DMS153 treated with DMSO at 0.1 percent for 48 hours (cell line): ENCODE results near the gene CIB2.

ENCODE experiments used
- DNase-seq: peaks from one replicate; lab custom pipeline; 2025; ENCODE audit not compliant: unreplicated experiment; lab: John Stamatoyannopoulos, UW

Gene CIB2

DNA sequence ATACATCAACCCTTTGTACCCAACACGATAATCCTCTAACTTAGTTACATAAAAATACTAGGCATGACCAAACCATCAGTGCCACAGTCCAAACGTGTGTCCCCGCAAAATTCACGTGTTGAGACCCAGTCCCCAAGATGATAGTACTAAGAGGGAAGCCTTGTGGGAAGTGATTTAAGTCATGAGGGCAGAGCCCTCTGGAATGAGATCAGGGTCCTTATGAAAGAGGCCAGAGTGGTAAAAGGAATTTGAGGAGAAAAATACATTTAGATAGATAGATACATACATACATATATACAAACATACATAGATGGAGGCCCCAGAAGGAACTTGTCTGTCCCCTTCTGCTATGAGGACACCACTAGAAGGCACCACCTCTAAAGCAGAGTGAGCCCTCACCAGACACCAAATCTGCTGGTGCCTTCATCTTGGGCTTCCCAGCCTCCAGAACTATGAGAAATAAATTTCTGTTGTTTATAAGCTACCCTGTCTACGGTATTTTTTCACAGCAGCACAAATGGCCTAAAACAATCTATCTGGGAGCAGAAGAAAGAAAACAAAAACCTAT, 61.7 kb downstream of the CIB2 start:
- no peak for DNase-seq

DNA sequence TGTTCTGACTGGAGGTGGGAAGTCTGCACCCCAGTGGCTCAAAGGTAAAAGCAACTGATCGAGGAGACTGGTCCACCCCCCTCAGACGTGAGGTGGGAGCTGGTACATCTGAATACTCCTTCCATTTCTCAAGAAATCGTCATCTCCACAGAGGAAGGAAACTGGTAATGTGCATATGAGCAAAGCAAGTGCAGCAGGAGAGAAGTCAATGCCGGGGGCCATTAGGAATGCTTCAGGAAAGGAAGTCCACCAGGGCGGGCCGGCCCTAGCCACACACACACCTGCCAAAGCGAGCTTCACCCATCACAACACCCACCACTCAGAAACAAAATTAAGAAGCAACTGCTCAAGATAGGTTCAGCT, 62.2 kb downstream of the CIB2 start:
- DNase-seq, result no peak

DNA sequence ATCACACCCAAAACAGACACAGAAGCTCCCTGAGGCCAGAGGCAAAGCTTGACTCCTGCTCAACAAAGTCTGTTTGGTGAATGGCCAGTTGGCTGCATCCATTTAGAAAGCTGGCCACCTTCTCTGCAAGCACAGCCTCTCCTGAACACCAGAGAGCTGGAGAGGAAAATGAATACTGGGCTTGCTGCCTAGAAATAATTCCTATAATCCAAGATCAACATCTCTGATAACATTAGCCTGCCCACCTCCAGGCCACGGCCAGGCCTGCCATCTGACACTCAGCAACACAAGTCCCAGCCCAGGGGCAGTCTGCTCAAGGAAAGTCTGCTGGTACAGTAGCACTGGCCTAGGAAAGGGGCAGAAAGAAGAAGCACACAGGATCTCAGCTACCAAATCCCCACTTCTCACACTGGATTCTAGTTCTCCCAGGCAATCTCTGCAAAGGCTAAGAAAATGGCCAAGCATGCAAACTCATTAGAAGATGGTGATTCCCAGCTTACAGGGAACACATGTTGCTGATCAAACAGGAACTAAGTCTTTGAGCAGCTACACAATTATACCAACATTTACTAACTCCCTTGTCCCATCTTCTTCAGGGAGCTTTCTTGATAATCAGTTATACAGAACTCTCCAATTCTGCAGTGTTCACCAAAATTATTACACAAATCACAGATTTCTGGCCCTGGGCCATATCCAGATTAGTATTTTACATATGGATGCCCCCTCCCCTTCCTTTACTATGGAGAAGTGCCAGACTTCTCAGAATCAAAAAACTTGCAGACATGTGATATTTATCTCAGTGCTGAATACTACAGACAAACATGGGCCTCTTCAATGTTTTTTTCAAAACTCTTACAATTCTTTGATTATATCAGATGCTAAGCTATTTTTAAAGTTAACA, 63.7 kb downstream of the CIB2 start:
- DNase-seq, result no peak

DNA sequence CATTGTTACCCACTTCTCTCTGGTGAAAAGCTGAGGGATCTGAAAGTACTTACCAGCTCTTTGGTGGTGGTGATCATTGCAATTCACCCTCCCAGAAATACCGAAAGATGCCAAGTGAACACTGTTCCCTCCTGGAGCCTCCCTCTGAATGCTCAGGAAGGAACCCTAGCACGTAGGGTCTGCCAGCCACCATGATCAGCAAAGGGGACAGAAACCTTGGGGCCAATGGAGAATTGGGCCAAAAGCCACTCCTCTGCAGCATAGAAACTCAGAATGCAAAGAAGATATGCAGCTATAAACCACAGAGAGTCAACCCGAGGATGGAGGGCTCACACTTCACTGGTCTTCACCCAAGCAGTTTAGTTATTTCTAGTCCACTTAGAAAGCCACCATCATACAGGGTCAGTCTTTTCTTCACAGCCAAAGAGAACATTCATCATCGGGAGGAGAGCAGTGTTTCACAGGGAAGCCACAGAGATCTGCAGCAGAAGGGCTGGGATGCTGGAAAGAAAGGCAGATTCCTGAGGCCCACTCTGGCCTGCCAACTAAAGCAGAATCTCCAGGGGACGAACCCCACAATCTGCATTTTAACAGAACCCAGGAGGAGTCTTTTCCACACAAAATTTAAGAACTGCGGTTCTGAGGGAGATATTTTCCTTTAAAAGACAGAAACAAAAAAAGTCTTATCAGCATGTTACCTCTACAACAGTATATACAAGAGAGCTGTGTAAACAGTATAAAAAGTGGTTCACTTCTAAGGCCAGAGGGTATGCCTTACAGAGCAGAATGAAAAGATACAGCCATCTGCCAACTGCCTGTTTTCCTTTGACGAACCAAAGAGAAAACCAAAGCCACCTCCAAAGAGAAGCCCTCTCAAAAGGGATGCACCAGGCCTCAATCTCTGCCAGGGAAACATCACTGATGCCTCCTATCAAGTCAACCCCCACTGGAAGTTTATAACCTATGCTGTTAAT, 65.0 kb downstream of the CIB2 start:
- DNase-seq, result no peak

DNA sequence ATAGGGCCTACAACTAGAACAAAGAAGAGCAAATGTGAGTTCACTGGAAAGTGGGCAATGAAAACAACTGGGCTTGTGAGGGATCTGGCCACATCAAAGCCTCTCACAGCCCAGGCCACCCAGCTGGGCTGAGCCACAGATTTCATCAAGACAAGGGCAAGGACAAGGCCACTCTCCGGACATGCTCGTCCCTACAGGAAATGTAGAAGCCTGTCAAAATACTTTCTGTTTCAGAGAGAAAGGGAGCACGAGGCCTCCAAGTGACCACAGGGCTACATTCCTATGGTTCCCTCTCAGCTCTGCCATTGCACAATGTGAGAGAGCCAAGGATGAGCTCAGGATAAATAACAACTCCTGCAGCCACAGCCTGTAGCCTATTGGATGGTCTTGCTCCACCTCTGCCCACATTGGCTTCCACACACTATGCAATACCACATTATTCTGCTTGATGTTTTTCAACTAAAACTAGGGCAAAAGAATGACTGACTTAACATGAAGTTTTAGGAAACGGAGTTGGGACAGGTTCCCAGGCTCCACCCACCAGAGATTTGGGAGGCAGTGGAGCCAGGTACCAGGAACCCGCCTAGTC, 65.9 kb downstream of the CIB2 start:
- no peak for DNase-seq

DNA sequence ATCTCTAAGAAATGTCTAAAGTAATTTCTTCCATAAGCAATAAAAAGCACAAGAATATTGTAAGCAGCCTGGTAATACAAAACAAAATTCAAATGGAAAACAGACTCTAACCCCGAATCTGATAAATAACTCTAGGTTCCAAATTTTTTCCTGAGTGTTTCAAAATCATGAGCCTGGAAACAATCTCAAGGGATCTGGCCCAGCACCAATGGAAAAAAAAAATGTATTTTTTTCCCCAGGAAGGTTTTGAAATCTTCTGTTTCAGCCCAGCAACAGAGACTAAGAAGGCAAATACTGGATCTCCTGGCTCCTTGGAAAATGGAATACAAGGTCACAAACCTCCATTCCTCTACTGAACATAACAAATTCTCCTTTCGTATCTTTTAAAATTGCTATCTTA, 66.7 kb downstream of the CIB2 start:
- DNase-seq, result no peak

DNA sequence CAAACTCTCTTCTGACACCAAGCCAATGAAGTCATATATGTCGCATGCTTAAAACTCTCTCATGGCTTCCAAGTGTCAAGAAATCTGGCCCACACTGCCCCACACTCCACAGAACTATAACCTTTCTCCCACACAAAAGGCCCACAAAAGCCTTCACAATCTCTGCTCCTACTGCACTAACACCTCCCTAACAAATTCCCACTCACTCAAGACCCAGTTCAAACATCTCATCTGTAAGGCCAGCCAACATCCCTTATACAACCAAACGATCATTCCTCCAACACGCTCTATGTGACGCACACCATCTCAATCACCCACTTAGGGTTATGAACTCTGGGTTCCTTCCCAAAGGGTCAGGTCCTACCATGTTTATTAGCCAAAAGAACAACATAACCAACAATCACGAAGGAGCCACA, 67.3 kb downstream of the CIB2 start:
- no peak for DNase-seq

DNA sequence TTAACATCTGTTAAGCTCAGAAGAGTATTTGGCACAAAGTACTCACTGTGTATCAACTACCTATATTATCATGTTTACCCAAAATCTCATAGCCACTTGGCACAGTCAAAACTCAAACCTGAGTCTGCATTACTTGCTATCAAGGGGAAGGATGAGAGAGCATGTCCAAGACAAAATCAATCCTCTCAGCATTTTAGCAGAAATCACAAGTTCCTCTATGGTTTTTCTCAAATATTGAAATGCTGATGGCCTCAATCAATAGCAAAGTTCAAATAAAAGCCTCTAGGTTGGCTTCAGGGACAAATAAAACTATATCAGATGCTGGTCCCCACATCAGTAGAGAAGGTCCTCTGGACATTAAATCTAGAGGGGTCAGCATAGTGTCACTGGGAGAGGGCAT, 68.0 kb downstream of the CIB2 start:
- no peak for DNase-seq

DNA sequence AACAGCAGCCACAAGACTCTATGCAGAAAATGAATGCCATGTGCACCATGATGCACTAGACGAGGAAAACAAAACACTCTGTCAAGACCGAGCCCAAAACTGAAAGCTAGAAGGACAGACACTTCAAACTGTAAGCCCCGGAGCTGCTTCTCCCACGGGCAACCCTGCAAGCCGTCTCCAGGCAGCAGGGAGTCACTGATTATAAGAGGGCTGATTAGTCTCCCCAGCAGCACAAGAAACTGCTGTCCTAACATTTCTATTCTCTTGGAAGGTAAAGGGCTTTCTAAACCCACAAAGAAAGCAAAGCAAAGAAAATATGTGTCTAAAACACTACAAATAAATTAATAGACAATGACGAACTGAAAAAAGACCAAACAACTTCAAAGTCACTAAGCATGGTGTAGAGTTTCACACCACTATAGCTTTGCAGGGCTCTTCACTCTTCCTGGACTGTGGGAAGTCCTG, 69.2 kb downstream of the CIB2 start:
- DNase-seq, result no peak

DNA sequence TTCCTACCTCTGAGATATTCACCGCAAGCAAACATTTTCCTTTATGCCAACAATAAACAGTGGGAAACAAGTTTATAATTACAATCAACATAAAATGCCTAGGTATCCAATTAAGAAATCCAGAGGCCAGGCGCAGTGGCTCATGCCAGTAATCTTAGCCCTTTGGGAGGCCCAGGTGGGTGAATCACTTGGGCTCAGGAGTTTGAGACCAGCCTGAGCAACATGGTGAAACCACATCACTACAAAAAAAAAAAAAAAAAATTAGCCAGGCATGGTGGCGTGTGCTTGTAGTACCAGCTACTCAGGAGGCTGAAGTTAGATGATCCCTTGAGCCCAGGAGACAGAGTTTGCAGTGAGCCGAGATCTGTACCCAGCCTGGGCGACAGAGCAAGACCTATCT, 71.0 kb downstream of the CIB2 start:
- DNase-seq, result no peak

DNA sequence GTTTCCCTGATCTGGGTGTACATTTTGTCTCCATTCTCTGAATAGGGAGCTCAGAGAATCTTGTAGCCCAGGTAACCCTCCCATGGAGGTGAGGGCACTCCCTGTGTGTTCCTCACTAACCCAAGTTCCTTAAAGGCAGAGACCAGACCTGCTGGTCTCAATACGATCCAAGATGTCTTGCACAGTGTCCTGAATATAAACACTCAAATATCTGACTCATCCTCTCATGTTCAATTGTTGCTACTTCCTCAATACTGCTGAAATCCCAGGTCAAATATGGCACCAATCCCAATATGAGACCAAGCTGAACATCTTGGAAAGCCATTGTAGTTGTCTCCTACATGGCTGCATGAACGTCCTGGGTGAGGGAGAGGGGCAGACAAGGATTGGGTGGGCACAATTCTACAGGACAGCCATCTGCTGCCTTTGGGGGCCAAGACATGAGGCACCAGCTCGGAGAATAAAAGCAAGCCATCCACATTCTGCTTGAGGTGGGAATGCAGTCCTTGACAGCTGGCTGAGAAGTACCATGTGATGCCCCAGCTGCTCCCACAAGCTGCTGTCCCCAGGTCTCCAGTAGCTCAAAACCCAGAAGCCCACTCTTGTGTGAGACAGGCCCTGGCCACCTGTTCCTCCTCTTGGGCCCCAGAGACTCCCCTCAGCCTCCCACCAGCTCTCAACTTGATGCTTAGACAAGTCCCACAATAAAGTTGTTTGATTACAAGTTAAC, 72.0 kb downstream of the CIB2 start:
- no peak for DNase-seq

DNA sequence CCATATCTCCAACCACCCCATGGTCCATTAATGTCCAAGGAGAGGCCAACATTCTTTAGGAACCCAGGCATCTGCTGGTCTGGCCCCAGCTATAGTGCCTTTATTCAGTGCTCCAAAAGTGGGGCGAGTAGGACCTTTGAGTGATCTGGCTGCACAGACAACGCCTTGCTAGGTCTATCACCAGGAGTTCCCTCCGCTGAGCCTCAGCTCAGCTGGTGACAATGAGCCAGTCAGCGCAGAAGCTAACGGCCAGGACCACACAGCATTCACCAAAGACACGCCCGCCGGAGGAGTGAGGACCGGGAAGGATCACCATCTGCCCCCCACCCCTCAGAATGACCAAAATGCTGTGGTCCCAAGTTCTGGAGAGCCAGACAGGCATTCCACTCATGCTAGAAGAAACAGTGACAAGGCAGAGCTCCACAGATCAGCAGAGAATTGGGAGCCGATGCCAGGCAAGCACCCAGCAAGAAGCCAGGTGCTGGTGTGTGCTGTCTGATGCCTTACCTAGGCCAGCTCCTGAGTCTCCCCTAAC, 72.8 kb downstream of the CIB2 start:
- DNase-seq, result no peak

DNA sequence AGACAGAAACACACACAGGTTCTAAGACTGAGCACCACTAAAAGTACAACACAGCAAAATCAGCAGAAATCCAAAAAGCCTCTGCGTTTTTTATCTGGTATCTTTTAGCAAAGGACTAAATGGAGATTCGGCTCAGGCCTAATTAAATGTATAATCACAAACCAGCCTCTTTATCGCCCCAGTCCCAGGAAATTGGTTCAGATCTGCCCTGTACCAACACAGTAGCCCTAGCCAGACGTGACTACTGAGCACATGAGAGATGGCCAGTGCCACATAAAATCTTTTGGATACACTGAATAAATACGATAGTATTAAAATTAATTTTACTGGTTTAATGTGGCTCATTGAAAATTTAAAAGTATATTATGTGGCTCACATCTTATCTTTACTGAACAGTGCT, 73.4 kb downstream of the CIB2 start:
- DNase-seq, result no peak

DNA sequence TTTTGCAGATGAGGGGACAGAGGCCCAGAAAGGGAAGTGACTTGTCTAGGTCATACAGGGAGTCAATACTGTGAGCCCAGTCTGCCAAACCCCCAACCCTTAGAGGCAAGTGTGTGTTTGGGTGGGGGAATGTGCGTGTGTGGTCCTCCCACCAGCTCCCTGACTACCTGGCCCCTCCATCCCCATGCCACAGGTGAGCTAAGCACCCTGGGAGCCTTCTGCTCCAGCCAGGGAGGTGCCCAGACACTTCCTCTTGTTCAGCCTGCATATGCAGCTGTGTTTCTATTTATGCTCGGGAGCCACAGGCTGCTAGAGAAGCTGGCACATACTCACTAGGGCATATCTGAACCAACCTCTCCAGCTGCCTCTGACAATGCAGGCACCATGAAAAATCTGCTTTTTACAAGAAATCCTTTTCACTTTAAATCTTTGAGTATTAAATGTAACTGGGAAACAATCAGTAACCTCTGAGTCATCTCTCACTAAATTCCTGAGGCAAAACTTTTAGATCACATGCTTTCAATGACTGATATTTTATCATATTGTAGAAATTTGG, 74.5 kb downstream of the CIB2 start:
- DNase-seq, result no peak

DNA sequence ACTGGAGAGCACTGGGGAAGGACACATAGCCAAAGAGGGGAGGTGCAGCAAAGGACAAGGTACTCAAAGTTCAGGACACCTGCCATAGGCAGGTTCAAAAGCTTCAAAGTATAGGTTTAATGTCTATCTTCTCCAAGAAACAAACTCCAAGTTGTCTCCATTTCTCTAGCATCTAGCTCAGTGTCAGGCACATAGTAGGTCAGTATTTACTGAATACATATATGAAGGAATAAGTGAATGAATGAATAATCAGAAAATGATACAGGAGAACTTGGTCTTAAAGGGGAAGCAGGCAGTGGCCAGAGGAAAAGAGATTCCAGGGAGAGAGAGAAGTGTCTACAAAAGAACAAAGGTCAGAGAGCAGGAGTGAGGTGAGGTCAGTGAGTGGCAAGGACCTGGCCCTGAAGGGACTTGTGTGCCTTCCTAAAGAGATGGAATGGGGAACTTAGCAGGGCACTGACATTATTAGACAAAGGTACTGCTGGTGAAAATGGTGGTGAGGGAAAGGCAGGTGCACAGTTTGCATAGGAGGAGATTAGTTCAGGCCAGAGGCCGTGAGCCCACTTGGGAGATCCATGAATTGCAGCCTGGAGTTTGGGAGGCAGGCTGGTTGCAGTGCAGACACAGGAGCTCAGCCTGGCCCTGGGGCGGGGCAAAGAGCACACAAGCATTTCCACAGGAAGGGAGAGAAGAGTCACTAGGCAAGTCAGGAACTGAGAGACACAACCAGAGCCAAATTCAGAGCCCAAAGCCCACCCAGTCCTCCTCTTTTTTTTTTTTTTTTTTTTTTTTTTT, 75.1 kb downstream of the CIB2 start:
- no peak for DNase-seq

DNA sequence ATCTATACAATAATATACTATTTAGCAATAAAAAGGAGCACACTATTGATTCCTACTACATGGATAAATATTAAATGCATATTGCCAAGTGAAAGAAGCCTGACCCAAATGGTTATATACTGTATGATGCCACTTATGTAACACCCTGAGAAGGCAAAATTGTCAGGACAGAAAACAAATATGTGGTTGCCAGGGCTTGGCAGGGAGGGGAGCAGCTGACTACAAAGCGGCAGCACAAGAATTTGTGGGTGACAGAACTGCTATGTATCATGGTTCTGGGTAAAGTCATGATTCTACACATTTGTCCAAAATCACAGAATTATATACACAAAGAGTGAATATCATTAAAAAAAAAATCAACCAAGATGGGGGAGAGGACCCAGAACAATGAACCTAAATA, 76.3 kb downstream of the CIB2 start:
- no peak for DNase-seq
